ENCODE data around the gene YBX2. TPM values are rescaled to one million over a fixed set of nuclear protein-coding genes. Genes with fewer than 3 reads are reported as not detected.
A peak's percentile ranks its signal among the peaks of the same experiment; 100 is the strongest.

Gene YBX2
- polyA plus RNA-seq, 1 donor (not counting 4 experiments of a cell fraction or from before 2014, with no cell fraction given): 0.05 TPM

DNA sequence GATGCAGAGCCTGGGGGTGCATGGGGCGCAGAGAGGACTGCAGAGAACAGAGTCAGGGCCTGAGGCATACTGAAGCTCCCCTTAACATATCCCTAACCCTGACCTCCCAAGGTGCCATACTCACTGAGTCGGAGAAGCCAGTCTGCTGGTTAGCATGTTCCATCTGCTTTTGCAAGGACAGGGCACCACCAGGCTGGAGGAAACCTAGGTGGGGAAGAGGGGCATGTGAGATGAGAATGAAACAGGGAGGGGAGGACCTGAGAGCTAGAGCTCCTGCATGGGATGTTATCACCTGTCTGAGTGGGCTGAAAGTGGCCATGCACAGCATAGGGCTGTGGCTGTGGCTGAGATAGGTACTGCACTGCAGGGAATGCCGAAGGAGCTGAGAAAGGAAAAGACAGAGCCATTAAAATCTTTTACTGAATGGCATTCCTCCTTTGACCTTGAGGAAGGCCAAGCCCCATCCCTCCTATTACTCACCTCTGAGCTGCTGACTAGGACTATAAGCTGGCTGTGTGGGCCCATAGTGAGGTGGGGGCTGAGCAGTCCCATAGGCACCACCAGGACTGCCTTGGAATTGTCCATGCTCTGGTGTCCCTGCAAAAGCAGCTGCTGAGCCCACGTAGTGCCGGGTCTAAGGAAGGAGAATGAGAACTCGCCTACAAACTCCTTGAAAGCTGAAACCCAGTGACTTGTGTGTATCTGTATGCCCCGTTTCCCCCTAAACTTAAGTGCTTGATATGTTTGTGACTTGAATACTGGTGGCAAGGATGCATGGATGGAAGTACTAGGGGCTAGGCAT, 18.9 kb upstream of the YBX2 start:
- no peaks in the 10 kb centered on the region for H3K9me3 ChIP-seq (ENCODE audit: control insufficient read depth, low read depth, low read length)
- no peak for DNase-seq (ENCODE audit: low read depth, low spot score)
- H3K9ac ChIP-seq (ENCODE audit: control insufficient read depth, extremely low read depth, insufficient read depth, low read length): peak overlapping the region; percentile 22
- peak overlapping the region; percentile 40 for H3K27ac ChIP-seq (ENCODE audit: control insufficient read depth, insufficient read depth, low read length)
- peaks cover 50% of the 10 kb centered on the region for H4K20me1 ChIP-seq (ENCODE audit: control insufficient read depth, extremely low read depth, insufficient read depth, low read length)
- peak overlapping the region in 2 of 3 experiments; percentile 79 to 92 for H3K4me3 ChIP-seq (ENCODE audit: control insufficient read depth in 2 of 3, extremely low read depth in 1 of 3, insufficient read depth in 2 of 3, low read depth in 1 of 3, low read length in 3 of 3)
- dilution Hi-C loops (cut with MboI; ENCODE audit: extremely low pct_ligation_motif_present, low sequenced_read_pairs): no loop called here
- H3K4me1 ChIP-seq (ENCODE audit: control insufficient read depth, extremely low read depth, insufficient read depth, low read length): peaks cover 46% of the 10 kb centered on the region
- peak overlapping the region; percentile 88 for H3K4me2 ChIP-seq (ENCODE audit: control insufficient read depth, extremely low read depth, insufficient read depth, low read depth, low read length)
- H3K27me3 ChIP-seq (ENCODE audit: control insufficient read depth, extremely low read depth, insufficient read depth, low read length): no peaks in the 10 kb centered on the region
- peaks cover 54% of the 10 kb centered on the region for H3K79me2 ChIP-seq (ENCODE audit: control insufficient read depth, insufficient read depth, low read length)
- H2AFZ ChIP-seq (ENCODE audit: control insufficient read depth, low read length): no peak overlapping the region
- peaks cover 43 to 68% of the 10 kb centered on the region in 2 experiments for H3K36me3 ChIP-seq (ENCODE audit: control insufficient read depth in 2 of 2, extremely low read depth in 1 of 2, insufficient read depth in 2 of 2, low read length in 2 of 2)
- H3K9me1 ChIP-seq (ENCODE audit: control insufficient read depth, extremely low read depth, insufficient read depth, low read length): peaks cover 8% of the 10 kb centered on the region
- FAIRE-seq: no peak
- TF ChIP-seq, protein P1, sequence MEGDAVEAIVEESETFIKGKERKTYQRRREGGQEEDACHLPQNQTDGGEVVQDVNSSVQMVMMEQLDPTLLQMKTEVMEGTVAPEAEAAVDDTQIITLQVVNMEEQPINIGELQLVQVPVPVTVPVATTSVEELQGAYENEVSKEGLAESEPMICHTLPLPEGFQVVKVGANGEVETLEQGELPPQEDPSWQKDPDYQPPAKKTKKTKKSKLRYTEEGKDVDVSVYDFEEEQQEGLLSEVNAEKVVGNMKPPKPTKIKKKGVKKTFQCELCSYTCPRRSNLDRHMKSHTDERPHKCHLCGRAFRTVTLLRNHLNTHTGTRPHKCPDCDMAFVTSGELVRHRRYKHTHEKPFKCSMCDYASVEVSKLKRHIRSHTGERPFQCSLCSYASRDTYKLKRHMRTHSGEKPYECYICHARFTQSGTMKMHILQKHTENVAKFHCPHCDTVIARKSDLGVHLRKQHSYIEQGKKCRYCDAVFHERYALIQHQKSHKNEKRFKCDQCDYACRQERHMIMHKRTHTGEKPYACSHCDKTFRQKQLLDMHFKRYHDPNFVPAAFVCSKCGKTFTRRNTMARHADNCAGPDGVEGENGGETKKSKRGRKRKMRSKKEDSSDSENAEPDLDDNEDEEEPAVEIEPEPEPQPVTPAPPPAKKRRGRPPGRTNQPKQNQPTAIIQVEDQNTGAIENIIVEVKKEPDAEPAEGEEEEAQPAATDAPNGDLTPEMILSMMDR (optimal IDR thresholded peaks at IDR 0.05 in 1 of 3, IDR thresholded peaks at IDR 0.05 in 1 of 3, conservative IDR thresholded peaks at IDR 0.05 in 1 of 3; ENCODE audit: extremely low read depth in 1 of 3, insufficient read depth in 2 of 3, low read length in 3 of 3): peak in 2 of 3 experiments; percentile 25 to 49
- no peak for TF ChIP-seq EZH2 (IDR thresholded peaks at IDR 0.05; ENCODE audit: low read length)

DNA sequence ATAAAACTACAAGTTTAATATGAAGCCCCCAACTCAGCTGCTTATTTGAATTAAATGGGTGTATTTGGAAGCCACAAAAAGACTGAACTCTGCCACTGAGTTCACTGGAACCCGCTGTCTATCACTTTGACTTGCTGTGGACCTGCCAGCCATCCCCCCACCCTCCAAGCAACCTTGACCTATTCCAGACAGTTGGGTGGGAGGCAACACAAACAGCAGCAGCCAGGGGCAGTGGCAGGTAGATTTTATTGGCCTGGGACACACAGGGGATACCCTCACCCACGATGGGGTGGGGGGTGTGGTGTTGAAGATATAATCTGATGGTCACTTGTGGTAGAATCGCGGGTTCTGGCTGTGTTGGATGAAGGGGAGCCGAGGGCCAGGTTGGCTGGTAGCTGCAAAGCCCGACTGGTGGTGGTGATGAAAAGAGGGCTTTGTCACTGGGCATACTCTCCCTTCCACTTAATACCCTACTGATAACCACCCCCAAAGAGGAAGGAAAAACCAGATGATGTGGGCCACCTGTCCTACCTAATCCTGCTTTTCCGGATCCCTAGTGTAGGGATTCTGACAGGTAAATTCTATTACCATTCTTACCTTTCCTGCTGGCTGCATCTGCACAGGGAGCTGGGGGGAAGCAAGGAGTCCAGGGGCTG, 18.1 kb upstream of the YBX2 start:
- peaks cover 38 to 61% of the 10 kb centered on the region in 2 experiments for H3K36me3 ChIP-seq (ENCODE audit: control insufficient read depth in 2 of 2, extremely low read depth in 1 of 2, insufficient read depth in 2 of 2, low read length in 2 of 2)
- DNase-seq (ENCODE audit: low read depth, low spot score): no peak
- peaks cover 46% of the 10 kb centered on the region for H3K4me1 ChIP-seq (ENCODE audit: control insufficient read depth, extremely low read depth, insufficient read depth, low read length)
- H4K20me1 ChIP-seq (ENCODE audit: control insufficient read depth, extremely low read depth, insufficient read depth, low read length): peaks cover 50% of the 10 kb centered on the region
- no peak overlapping the region for H3K27ac ChIP-seq (ENCODE audit: control insufficient read depth, insufficient read depth, low read length)
- H3K9me3 ChIP-seq (ENCODE audit: control insufficient read depth, low read depth, low read length): no peaks in the 10 kb centered on the region
- no peak overlapping the region for H2AFZ ChIP-seq (ENCODE audit: control insufficient read depth, low read length)
- H3K9me1 ChIP-seq (ENCODE audit: control insufficient read depth, extremely low read depth, insufficient read depth, low read length): peaks cover 8% of the 10 kb centered on the region
- peak overlapping the region; percentile 88 for H3K4me2 ChIP-seq (ENCODE audit: control insufficient read depth, extremely low read depth, insufficient read depth, low read depth, low read length)
- peaks cover 61% of the 10 kb centered on the region for H3K79me2 ChIP-seq (ENCODE audit: control insufficient read depth, insufficient read depth, low read length)
- H3K4me3 ChIP-seq (ENCODE audit: control insufficient read depth in 2 of 3, extremely low read depth in 1 of 3, insufficient read depth in 2 of 3, low read depth in 1 of 3, low read length in 3 of 3): no peak overlapping the region
- no peaks in the 10 kb centered on the region for H3K27me3 ChIP-seq (ENCODE audit: control insufficient read depth, extremely low read depth, insufficient read depth, low read length)
- no peak for FAIRE-seq
- TF ChIP-seq, protein P1 (optimal IDR thresholded peaks at IDR 0.05 in 1 of 3, IDR thresholded peaks at IDR 0.05 in 1 of 3, conservative IDR thresholded peaks at IDR 0.05 in 1 of 3; ENCODE audit: extremely low read depth in 1 of 3, insufficient read depth in 2 of 3, low read length in 3 of 3): no peak
- TF ChIP-seq EZH2 (IDR thresholded peaks at IDR 0.05; ENCODE audit: low read length): no peak
- dilution Hi-C loops (cut with MboI; ENCODE audit: extremely low pct_ligation_motif_present, low sequenced_read_pairs): no loop called here
- no peak overlapping the region for H3K9ac ChIP-seq (ENCODE audit: control insufficient read depth, extremely low read depth, insufficient read depth, low read length)
